Stomach (tissue), 9 donors: ENCODE data around the gene SLC26A1. TPM values are rescaled to one million over a fixed set of nuclear protein-coding genes. Genes with fewer than 3 reads are reported as not detected.

ENCODE experiments used
- DNase-seq, 2 donors: peaks; one replicate each; pipeline versions ENCODE4 v3.0.0 to v3.0.0-alpha.2; 2013 to 2019
- H3K27ac ChIP-seq, 5 donors: fragments of 200-600 bp in 4 of 5; sonication (generic) in 4 of 5; one replicate each; pipeline ENCODE4 v1.5.1; 2013 to 2019; ENCODE audit warnings: mild to moderate bottlenecking in 1 of 5, moderate library complexity in 1 of 5
- H3K27me3 ChIP-seq, 3 donors: fragments of 200-600 bp; sonication (generic); one replicate each; pipeline ENCODE4 v1.5.1; 2017 to 2019; ENCODE audit warnings: mixed run types in 1 of 3
- H3K36me3 ChIP-seq, 4 donors: fragments of 200-600 bp; sonication (generic); 1 replicate in 3 of 4; 2 replicates in 1 of 4; pipeline ENCODE4 v1.5.1; 2016 to 2019
- H3K4me1 ChIP-seq, 4 donors: fragments of 200-600 bp; sonication (generic); one replicate each; pipeline ENCODE4 v1.5.1; 2016 to 2019
- H3K4me3 ChIP-seq, 4 donors: fragments of 200-600 bp; sonication (generic) in 3 of 4; one replicate each; pipeline ENCODE4 v1.5.1; 2016 to 2019; ENCODE audit warnings: mild to moderate bottlenecking in 1 of 4
- H3K9me3 ChIP-seq, 4 donors: fragments of 200-600 bp; sonication (generic); one replicate each; pipeline ENCODE4 v1.5.1; 2016 to 2019
- EP300 ChIP-seq: sonication (generic); formaldehyde crosslinking; IDR thresholded peaks from one replicate; pipeline ENCODE4 v1.6.1; 2017; ENCODE audit warnings: antibody characterized with exemption
- POLR2A ChIP-seq, 4 donors: fragments of 450-650 bp; IDR thresholded peaks; one replicate each; pipeline ENCODE4 v1.6.1; 2016; ENCODE audit warnings: antibody characterized with exemption in 4 of 4, control low read depth in 2 of 4, mild to moderate bottlenecking in 1 of 4, moderate library complexity in 1 of 4
- POLR2AphosphoS5 ChIP-seq, 3 donors: sonication (generic); formaldehyde crosslinking; IDR thresholded peaks; one replicate each; pipeline ENCODE4 v1.6.1; 2016; ENCODE audit warnings: antibody characterized with exemption in 3 of 3
- WGBS, 5 donors: extraction: QIAGEN DNeasy Blood & Tissue Kit in 3 of 5; methylation state at CpG; one replicate each; pipeline versions ENCODE4 v1.1.5 to v1.1.7; 2013 to 2018; 5-methylcytosine and 5-hydroxymethylcytosine counted together
- intact Hi-C: fragments of 100-400 bp; cut with DNase I; formaldehyde crosslinking; loops from one replicate; pipeline ENCODE4 v1.15.1; 2023; ENCODE audit warnings: low total_unique reads
- polyA plus RNA-seq, 3 donors: library from polyadenylated mRNA; stranded (reverse); fragments of 200-250 nt; gene quantifications; one replicate each; pipeline ENCODE4 v1.2.3, GENCODE V29; 2013
- total RNA-seq, 5 donors: library from RNA; depleted of rRNA; stranded (reverse); fragments of >200 nt; gene quantifications; one replicate each; pipeline versions ENCODE4 v1.1.0 to v1.2.3, GENCODE V29; 2014 to 2016
- TF ChIP-seq, protein P1 (sequence below), 7 experiments: fragments of 450-650 bp in 4 of 7; fragments of 200-600 bp in 3 of 7; sonication (generic) in 3 of 7; IDR thresholded peaks; one replicate each; pipeline ENCODE4 v1.5.1; 2016 to 2019; ENCODE audit warnings: antibody characterized with exemption in 7 of 7, control low read depth in 2 of 7, mild to moderate bottlenecking in 1 of 7
- donor health status: healthy with polysubstance abuse.
- donor health status: Bipolar disorder and iron deficiency.
- donor health status: healthy.

Gene SLC26A1
- total and polyA plus RNA-seq, 8 donors: 0.18 to 8.9 (median 3.5) TPM; not detected in 3

DNA sequence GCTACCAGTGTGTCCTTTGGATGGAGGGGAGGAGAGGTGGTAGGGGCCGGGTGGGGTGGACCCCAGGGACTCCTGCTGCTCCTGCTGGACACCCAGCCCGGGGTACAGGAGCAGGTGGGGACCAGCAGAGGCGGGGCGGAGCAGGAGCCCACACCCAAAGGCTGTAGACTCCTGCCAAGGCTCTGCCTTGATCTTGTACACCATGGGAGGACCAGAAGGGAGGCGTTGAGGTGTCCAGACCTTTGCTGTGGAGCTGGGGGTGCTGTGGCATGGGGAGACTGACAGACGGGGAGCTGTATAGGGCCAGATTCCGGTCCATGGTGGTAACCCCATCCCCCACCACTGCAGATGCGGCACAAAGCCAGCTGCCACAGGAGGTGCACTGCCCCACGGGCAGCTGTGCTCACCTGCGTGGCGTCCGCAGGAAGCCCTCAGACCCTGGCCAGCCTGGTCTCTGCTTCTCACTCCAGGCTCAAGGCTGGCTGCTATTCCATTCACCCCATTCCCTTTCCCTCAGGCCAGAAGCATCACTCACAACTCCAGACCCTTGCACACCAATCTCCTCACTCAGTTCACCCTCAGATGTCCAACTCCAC, 5.0 kb upstream of the SLC26A1 start:
- Histone ChIP-seq H3K4me3 (peak overlapping the region in 1 of 4 donors; percentile 51), H3K27me3 (peaks cover 15 to 78% (median 61%) of the 10 kb centered on the region in 3 donors)

DNA sequence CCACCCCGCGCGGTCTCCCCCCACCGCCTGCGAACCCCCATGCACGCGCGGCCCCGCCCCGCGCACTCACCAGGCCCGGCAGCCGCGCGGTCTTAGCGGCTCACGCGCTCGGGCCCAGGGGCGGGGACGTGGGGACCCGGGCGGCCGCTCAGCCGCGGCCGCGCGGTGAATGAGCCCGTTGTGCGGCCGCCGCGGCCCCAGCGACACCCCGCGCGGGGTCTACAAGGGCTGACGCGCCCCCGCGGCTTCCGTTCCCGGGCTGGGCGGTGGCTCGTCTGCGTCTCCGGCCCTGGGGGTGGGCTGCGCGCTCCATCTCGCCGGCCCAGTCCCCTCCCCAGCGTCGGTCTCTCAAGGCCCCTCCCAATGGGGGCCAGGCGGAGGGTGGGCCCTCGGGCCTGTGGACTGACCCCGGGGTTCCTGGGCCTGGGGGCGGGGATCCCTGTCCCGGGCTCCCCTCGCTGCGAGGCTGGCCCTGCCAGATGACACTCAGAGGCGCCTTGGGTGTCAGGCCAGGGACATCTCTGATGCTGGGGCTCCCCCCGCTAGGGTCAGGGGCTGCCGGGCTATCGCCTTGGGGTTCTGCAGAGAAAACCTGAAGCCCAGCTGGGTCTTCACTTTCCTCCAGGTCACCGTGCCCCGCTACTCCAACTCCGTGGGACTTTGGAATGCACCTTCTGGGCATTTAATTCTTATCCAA, 4.3 kb upstream of the SLC26A1 start:
- peaks cover 8 to 72% (median 55%) of the 10 kb centered on the region in 3 donors for H3K27me3 ChIP-seq
- no peaks in the 10 kb centered on the region for H3K36me3 ChIP-seq
- DNase-seq: peak in 1 of 2 donors; percentile 81
- H3K4me3 ChIP-seq: peak overlapping the region; percentile 29 to 51 (median 35)
- peaks cover 28 to 52% (median 48%) of the 10 kb centered on the region in 4 donors for H3K4me1 ChIP-seq
- TF ChIP-seq, protein P1, sequence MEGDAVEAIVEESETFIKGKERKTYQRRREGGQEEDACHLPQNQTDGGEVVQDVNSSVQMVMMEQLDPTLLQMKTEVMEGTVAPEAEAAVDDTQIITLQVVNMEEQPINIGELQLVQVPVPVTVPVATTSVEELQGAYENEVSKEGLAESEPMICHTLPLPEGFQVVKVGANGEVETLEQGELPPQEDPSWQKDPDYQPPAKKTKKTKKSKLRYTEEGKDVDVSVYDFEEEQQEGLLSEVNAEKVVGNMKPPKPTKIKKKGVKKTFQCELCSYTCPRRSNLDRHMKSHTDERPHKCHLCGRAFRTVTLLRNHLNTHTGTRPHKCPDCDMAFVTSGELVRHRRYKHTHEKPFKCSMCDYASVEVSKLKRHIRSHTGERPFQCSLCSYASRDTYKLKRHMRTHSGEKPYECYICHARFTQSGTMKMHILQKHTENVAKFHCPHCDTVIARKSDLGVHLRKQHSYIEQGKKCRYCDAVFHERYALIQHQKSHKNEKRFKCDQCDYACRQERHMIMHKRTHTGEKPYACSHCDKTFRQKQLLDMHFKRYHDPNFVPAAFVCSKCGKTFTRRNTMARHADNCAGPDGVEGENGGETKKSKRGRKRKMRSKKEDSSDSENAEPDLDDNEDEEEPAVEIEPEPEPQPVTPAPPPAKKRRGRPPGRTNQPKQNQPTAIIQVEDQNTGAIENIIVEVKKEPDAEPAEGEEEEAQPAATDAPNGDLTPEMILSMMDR (IDR thresholded peaks at IDR 0.05): no peak
- TF ChIP-seq EP300 (no peak), POLR2AphosphoS5 (IDR thresholded peaks at IDR 0.05) (no peak), POLR2A (IDR thresholded peaks at IDR 0.05) (no peak)
- peak overlapping the region in 1 of 5 donors; percentile 22 for H3K27ac ChIP-seq
- H3K9me3 ChIP-seq: no peaks in the 10 kb centered on the region
- intact Hi-C loops: no loop called here
- WGBS, 5 donors: 2 to 4% (median 3%) methylated on average over 31 to 68 of the region's 68 CpGs

More for the DNA sequence above, 5.0 kb upstream of the SLC26A1 start:
- intact Hi-C loops: no loop called here
- Histone ChIP-seq H3K4me1 (peaks cover 31 to 53% (median 49%) of the 10 kb centered on the region in 4 donors), H3K27ac (no peak overlapping the region), H3K9me3 (no peaks in the 10 kb centered on the region), H3K36me3 (no peaks in the 10 kb centered on the region)
- DNase-seq: no peak
- TF ChIP-seq EP300: no peak
- TF ChIP-seq POLR2AphosphoS5 (IDR thresholded peaks at IDR 0.05): no peak
- TF ChIP-seq, protein P1 (IDR thresholded peaks at IDR 0.05): no peak
- TF ChIP-seq POLR2A (IDR thresholded peaks at IDR 0.05): no peak
- WGBS, 5 donors: 19 to 51% (median 40%) methylated on average over 11 to 12 of the region's 12 CpGs

DNA sequence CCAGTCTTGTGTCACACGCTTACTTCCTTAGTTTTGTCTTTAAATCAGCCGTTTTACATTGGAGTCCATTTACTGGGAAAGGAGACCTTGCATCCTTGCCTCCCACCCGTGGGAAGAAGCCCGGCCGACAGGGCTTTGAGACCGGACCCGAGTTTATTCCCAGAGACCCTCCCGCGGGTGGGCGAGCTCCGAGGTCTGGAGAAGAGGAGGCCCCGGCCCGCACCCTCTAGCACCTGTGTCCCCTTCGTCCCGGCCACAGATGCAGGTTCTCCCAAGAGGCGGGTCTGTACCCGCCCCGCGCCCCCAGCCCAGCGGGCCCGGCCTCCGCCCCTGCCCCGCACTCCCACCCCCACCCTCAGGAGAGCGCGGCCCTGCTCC, 3.8 kb upstream of the SLC26A1 start:
- 11 to 17% (median 11%) methylated on average over 15 to 25 of the region's 25 CpGs for WGBS, 5 donors
- intact Hi-C loops: no loop called here
- Histone ChIP-seq H3K27me3 (peaks cover 3 to 66% (median 49%) of the 10 kb centered on the region in 3 donors), H3K9me3 (no peaks in the 10 kb centered on the region), H3K27ac (peak overlapping the region in 1 of 5 donors; percentile 22), H3K4me1 (peaks cover 27 to 52% (median 48%) of the 10 kb centered on the region in 4 donors), H3K4me3 (peak overlapping the region; percentile 29 to 51 (median 35)), H3K36me3 (peaks cover 0 to under 1% (median 0%) of the 10 kb centered on the region in 4 donors)
- no peak for DNase-seq
- TF ChIP-seq POLR2AphosphoS5 (IDR thresholded peaks at IDR 0.05) (no peak), POLR2A (IDR thresholded peaks at IDR 0.05) (no peak), EP300 (no peak)
- TF ChIP-seq, protein P1 (IDR thresholded peaks at IDR 0.05): no peak

DNA sequence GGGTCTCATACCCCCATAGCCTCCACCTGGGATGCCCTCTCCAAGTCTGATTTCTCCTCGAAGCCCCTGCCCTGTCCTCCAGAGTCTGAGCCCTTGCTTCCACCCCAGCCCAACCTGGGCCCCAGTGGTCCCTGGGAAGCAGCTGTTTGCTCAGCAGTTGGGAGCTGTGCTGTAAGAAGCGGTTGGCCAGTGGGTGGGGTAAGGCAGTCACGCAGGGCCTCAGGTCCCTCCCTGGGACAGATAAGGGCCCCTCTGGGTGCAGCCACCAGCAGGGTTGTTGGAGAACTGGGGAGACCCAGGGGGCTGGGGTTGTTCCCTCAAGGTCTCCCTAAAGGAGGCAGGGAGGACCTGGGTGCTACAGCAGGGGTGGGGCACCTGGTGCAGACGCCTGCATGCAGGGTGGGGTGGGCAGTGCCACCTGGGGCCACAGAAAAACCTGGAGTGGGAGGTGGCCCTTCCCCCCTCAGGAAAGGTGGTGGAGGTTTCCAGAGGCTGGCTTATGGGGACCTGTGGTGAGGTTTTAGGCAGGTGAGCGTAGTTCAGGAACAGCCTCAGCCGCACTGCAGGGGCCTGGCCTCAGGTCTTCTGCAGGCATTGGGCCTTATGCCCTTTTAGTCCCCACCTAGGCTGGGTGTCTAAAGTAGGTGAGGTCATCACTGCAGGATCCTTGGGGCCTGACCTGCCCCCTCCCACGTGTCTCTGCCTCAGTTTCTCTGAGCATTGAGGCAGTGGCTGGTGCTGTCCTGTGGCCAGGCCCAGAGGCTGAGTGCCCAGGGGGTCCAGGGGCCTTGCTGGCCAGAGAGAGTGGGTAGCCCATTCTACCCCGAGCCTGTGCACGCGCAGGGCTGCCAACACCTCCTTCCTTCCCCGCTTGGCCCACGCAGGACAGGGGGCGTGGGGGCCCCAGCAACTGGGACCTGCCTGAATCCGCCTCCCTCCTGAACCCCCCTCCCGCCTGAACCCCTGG, 3.1 kb upstream of the SLC26A1 start:
- TF ChIP-seq, protein P1 (IDR thresholded peaks at IDR 0.05): no peak
- no peak for TF ChIP-seq POLR2A (IDR thresholded peaks at IDR 0.05)
- no peak for TF ChIP-seq EP300
- no peak for TF ChIP-seq POLR2AphosphoS5 (IDR thresholded peaks at IDR 0.05)
- 53 to 68% (median 57%) methylated on average over 12 to 15 of the region's 15 CpGs for WGBS, 5 donors
- peaks cover 0 to 60% (median 43%) of the 10 kb centered on the region in 3 donors for H3K27me3 ChIP-seq
- peaks cover 30 to 54% (median 50%) of the 10 kb centered on the region in 4 donors for H3K4me1 ChIP-seq
- peak in 1 of 2 donors; percentile 82 for DNase-seq
- peak overlapping the region in 1 of 5 donors; percentile 22 for H3K27ac ChIP-seq
- peaks cover 0 to 7% (median under 1%) of the 10 kb centered on the region in 4 donors for H3K36me3 ChIP-seq
- H3K4me3 ChIP-seq: no peak overlapping the region
- intact Hi-C loops: no loop called here
- no peaks in the 10 kb centered on the region for H3K9me3 ChIP-seq
